B cell (primary cell): ENCODE data around the gene RIMBP2. TPM values are rescaled to one million over a fixed set of nuclear protein-coding genes. Genes with fewer than 3 reads are reported as not detected.

Source experiments
- ATAC-seq: fragments of 200-7000 bp; cut with Tn5 transposase; one replicate; pipeline ENCODE4 v1.10.0; 2021; ENCODE audit warnings: low read depth, mild to moderate bottlenecking, moderate number of reproducible peaks, moderate library complexity
- CTCF ChIA-PET: fragments of 350-600 bp; sonication (Branson Sonifier 250); formaldehyde crosslinking; loops from one replicate; lab custom pipeline; 2021; ENCODE audit warnings: antibody characterized with exemption, inconsistent platforms; lab: Charles Lee
- POLR2A ChIA-PET: fragments of 350-600 bp; sonication (Branson Sonifier 250); formaldehyde crosslinking; loops from one replicate; lab custom pipeline; 2021; ENCODE audit warnings: antibody characterized with exemption; lab: Charles Lee
- DNase-seq: peaks from one replicate; pipeline ENCODE4 v3.0.0; 2013
- H2AFZ ChIP-seq: 2 replicates; pipeline ENCODE4 v1.6.1; 2012; ENCODE audit warnings: mild to moderate bottlenecking, low read depth, low read length; ENCODE audit not compliant: insufficient read depth, poor library complexity, severe bottlenecking
- H3K27ac ChIP-seq, 2 donors: 1 replicate in 1 of 2; 2 replicates in 1 of 2; pipeline ENCODE4 v1.5.1; 2012 to 2013; ENCODE audit warnings: low read length in 2 of 2, mild to moderate bottlenecking in 2 of 2, moderate library complexity in 1 of 2
- H3K27me3 ChIP-seq, 4 experiments: fragments of 200-600 bp in 1 of 4; sonication (generic) in 1 of 4; replicated peaks in 1 of 4; 1 replicate in 2 of 4; 2 replicates in 2 of 4; pipeline versions ENCODE4 v1.6.1 to v1.7.0; 2013 to 2016; ENCODE audit warnings: low read length in 3 of 4, mild to moderate bottlenecking in 2 of 4, mixed read lengths in 1 of 4, moderate library complexity in 1 of 4; ENCODE audit not compliant: insufficient read depth in 4 of 4, control insufficient read depth in 3 of 4; ENCODE audit errors: control extremely low read depth in 1 of 4
- H3K36me3 ChIP-seq, 2 experiments: replicated peaks in 1 of 2; 1 replicate in 1 of 2; 2 replicates in 1 of 2; pipeline versions ENCODE4 v1.6.1 to v1.7.1; 2013; ENCODE audit warnings: low read length in 1 of 2; ENCODE audit not compliant: insufficient read depth in 2 of 2, control insufficient read depth in 1 of 2; ENCODE audit errors: control extremely low read depth in 1 of 2, extremely low read depth in 1 of 2
- H3K4me1 ChIP-seq, 2 donors: fragments of 200-600 bp in 1 of 2; sonication (generic) in 1 of 2; 1 replicate in 1 of 2; 2 replicates in 1 of 2; pipeline versions ENCODE4 v1.5.1 to v1.6.1; 2013 to 2017; ENCODE audit warnings: low read length in 2 of 2; ENCODE audit not compliant: control insufficient read depth in 2 of 2, insufficient read depth in 2 of 2
- H3K4me2 ChIP-seq: replicated peaks from 2 replicates; pipeline ENCODE3; 2012; ENCODE audit warnings: mild to moderate bottlenecking, low read depth, low read length; ENCODE audit not compliant: poor library complexity, severe bottlenecking
- H3K4me3 ChIP-seq, 5 experiments: fragments of 200-600 bp in 1 of 5; sonication (generic) in 1 of 5; 1 replicate in 3 of 5; 2 replicates in 2 of 5; pipeline versions ENCODE4 v1.5.1 to v1.7.0; 2011 to 2016; ENCODE audit warnings: low read length in 4 of 5, mild to moderate bottlenecking in 4 of 5, low read depth in 2 of 5, control low read depth in 1 of 5, moderate library complexity in 1 of 5; ENCODE audit not compliant: insufficient read depth in 1 of 5; ENCODE audit errors: control extremely low read depth in 1 of 5, extremely low read depth in 1 of 5
- H3K79me2 ChIP-seq: fragments of 200-600 bp; sonication (generic); one replicate; pipeline ENCODE4 v1.6.0; 2016; ENCODE audit warnings: low read length; ENCODE audit not compliant: control insufficient read depth, insufficient read depth
- H3K9ac ChIP-seq: fragments of 200-600 bp; sonication (generic); 2 replicates; pipeline ENCODE4 v1.6.1; 2017; ENCODE audit warnings: mild to moderate bottlenecking, low read length, moderate library complexity
- H3K9me3 ChIP-seq, 3 donors: one replicate each; pipeline versions ENCODE4 v1.6.1 to v1.7.1; 2013; ENCODE audit warnings: low read length in 2 of 3; ENCODE audit not compliant: control insufficient read depth in 2 of 3, insufficient read depth in 1 of 3; ENCODE audit errors: control extremely low read depth in 1 of 3
- H4K20me1 ChIP-seq: 2 replicates; pipeline ENCODE4 v1.6.0; 2012; ENCODE audit warnings: mild to moderate bottlenecking, low read length; ENCODE audit not compliant: insufficient read depth, control insufficient read depth, poor library complexity, severe bottlenecking
- H3K27ac Mint-ChIP-seq: one replicate; pipeline ENCODE4 v1.8.0; 2021; ENCODE audit warnings: mixed read lengths
- H3K27me3 Mint-ChIP-seq: one replicate; pipeline ENCODE4 v1.8.0; 2021; ENCODE audit warnings: mixed read lengths
- H3K4me1 Mint-ChIP-seq: one replicate; pipeline ENCODE4 v1.8.0; 2021; ENCODE audit warnings: mixed read lengths
- H3K4me3 Mint-ChIP-seq: one replicate; pipeline ENCODE4 v1.8.0; 2021; ENCODE audit warnings: mixed read lengths
- H3K9me3 Mint-ChIP-seq: one replicate; pipeline ENCODE4 v1.8.0; 2022; ENCODE audit warnings: mixed read lengths; ENCODE audit not compliant: insufficient read depth
- CTCF ChIP-seq: fragments of 200-600 bp; IDR thresholded peaks from one replicate; pipeline ENCODE4 v1.8.0; 2022; ENCODE audit warnings: antibody characterized with exemption, mild to moderate bottlenecking
- EZH2 ChIP-seq: IDR thresholded peaks from 2 replicates; pipeline ENCODE4 v1.6.1; 2012; ENCODE audit warnings: borderline replicate concordance, low read depth, mild to moderate bottlenecking, moderate library complexity, low read length; ENCODE audit not compliant: insufficient read depth, poor library complexity, severe bottlenecking
- WGBS: methylation state at CpG from one replicate; pipeline ENCODE4 v1.1.5; 2013; ENCODE audit warnings: missing lambda C conversion rate; ENCODE audit not compliant: insufficient coverage; 5-methylcytosine and 5-hydroxymethylcytosine counted together
- intact Hi-C: fragments of 100-400 bp; cut with micrococcal nuclease; formaldehyde crosslinking; loops from one replicate; pipeline ENCODE4 v1.10.0; 2022
- polyA plus RNA-seq: library from polyadenylated mRNA; depleted of rRNA; stranded (reverse); fragments of >200 nt; gene quantifications from 2 replicates; pipeline ENCODE4 v1.2.3, GENCODE V29; 2012
- total RNA-seq, 2 donors: library from RNA; stranded (reverse); fragments of 120-200 nt in 1 of 2; gene quantifications; 1 replicate in 1 of 2; 2 replicates in 1 of 2; pipeline versions ENCODE4 v1.2.3 to v1.2.4, GENCODE V29; 2013 to 2022

RIMBP2 gene
- total and polyA plus RNA-seq, 2 donors (not counting 1 experiment from before 2014, with no cell fraction given): not detected

DNA sequence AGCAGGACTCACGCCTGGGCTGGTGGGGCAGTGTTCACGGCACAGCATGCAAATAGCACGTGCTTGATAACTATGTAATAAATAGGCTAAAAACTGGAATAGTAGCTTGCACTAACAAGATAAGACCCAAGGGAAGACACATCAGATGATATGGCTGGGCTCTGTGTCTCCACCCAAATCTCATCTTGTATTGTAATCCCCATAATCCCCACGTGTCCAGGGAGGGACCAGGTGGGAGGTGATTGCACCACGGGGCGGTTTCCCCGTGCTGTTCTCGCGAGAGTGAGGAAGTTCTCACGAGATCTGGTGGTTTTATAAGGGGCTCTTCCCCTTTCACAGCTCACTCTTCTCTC lies 46.9 kb downstream of the RIMBP2 start:
- no peak overlapping the region for H2AFZ ChIP-seq
- peaks cover 0 to 34% (median 0%) of the 10 kb centered on the region in 3 donors for H3K9me3 ChIP-seq
- 80% methylated on average over 1 of the region's 10 CpGs for WGBS
- Mint-ChIP-seq H3K4me1 (no peaks in the 10 kb centered on the region), H3K27me3 (peaks cover 3% of the 10 kb centered on the region), H3K4me3 (no peak overlapping the region), H3K9me3 (no peaks in the 10 kb centered on the region), H3K27ac (no peak overlapping the region)
- POLR2A ChIA-PET: no interaction called here
- H3K36me3 ChIP-seq: no peaks in the 10 kb centered on the region
- intact Hi-C loops: no loop called here
- no peaks in the 10 kb centered on the region for H4K20me1 ChIP-seq
- H3K4me2 ChIP-seq: no peak overlapping the region
- H3K9ac ChIP-seq: no peak overlapping the region
- H3K4me1 ChIP-seq: no peaks in the 10 kb centered on the region
- no peak for ATAC-seq
- CTCF ChIA-PET: no interaction called here
- TF ChIP-seq CTCF: no peak
- TF ChIP-seq EZH2: no peak
- H3K4me3 ChIP-seq: no peak overlapping the region
- no peak for DNase-seq
- H3K27me3 ChIP-seq: no peaks in the 10 kb centered on the region
- no peaks in the 10 kb centered on the region for H3K79me2 ChIP-seq
- no peak overlapping the region for H3K27ac ChIP-seq

GRCh38 chr12:130668286-130669204 lies 47.6 kb downstream of the RIMBP2 start:
- Histone ChIP-seq H4K20me1 (no peaks in the 10 kb centered on the region), H3K79me2 (no peaks in the 10 kb centered on the region), H3K27me3 (no peaks in the 10 kb centered on the region), H3K4me3 (no peak overlapping the region), H3K9ac (no peak overlapping the region), H2AFZ (no peak overlapping the region), H3K36me3 (no peaks in the 10 kb centered on the region), H3K4me1 (no peaks in the 10 kb centered on the region), H3K4me2 (no peak overlapping the region), H3K9me3 (peaks cover 0 to 35% (median 0%) of the 10 kb centered on the region in 3 donors), H3K27ac (no peak overlapping the region)
- Mint-ChIP-seq H3K27me3 (peaks cover 7% of the 10 kb centered on the region), H3K9me3 (no peaks in the 10 kb centered on the region), H3K27ac (no peak overlapping the region), H3K4me1 (no peaks in the 10 kb centered on the region), H3K4me3 (no peak overlapping the region)
- intact Hi-C loops: no loop called here
- POLR2A ChIA-PET: no interaction called here
- WGBS: 91% methylated on average over 19 of the region's 20 CpGs
- TF ChIP-seq EZH2 (no peak), CTCF (no peak)
- CTCF ChIA-PET: no interaction called here
- ATAC-seq (no peak), DNase-seq (no peak)
